22Rv1 (cell line): ENCODE results near the gene PITPNB.

Experiments
- H3K27ac ChIP-seq: fragments of 450-650 bp; 2 replicates; pipeline ENCODE4 v1.5.1; 2017
- CTCF ChIP-seq: fragments of 450-650 bp; IDR thresholded peaks from 2 replicates; pipeline ENCODE4 v1.5.1; 2017; ENCODE audit warnings: mild to moderate bottlenecking
- ZFX ChIP-seq: fragments of 450-650 bp; IDR thresholded peaks from 2 replicates; pipeline ENCODE4 v1.6.1; 2017; ENCODE audit warnings: antibody characterized with exemption, borderline replicate concordance

The PITPNB gene

DNA sequence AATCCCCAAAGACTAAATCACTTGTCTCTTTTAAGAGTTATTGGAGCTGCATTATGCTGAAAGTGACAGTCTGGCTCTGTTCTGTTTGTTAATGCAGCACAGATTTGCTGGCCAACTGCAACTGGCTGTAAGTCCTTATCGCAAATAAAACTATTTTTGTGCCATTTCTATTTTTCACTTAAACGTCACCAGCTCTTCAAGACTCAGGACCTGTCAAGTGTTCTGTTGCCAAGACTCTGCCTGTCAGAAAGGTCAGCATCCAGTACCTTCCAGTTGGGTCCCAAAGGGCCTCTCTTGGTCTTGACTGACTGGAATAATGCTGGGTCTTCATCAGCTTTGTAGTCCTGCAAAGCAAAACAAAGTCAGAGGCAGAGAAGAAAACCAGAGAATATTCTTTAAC lies 45.6 kb downstream of the PITPNB start:
- no peak overlapping the region for H3K27ac ChIP-seq
- TF ChIP-seq ZFX (no peak), CTCF (no peak)

GRCh38 chr22:27872488-27872887 lies 46.6 kb downstream of the PITPNB start:
- no peak for TF ChIP-seq ZFX
- TF ChIP-seq CTCF = no peak
- no peak overlapping the region for H3K27ac ChIP-seq

GRCh38 chr22:27871306-27872014 lies 47.6 kb downstream of the PITPNB start:
- TF ChIP-seq ZFX = no peak
- H3K27ac ChIP-seq = no peak overlapping the region

DNA sequence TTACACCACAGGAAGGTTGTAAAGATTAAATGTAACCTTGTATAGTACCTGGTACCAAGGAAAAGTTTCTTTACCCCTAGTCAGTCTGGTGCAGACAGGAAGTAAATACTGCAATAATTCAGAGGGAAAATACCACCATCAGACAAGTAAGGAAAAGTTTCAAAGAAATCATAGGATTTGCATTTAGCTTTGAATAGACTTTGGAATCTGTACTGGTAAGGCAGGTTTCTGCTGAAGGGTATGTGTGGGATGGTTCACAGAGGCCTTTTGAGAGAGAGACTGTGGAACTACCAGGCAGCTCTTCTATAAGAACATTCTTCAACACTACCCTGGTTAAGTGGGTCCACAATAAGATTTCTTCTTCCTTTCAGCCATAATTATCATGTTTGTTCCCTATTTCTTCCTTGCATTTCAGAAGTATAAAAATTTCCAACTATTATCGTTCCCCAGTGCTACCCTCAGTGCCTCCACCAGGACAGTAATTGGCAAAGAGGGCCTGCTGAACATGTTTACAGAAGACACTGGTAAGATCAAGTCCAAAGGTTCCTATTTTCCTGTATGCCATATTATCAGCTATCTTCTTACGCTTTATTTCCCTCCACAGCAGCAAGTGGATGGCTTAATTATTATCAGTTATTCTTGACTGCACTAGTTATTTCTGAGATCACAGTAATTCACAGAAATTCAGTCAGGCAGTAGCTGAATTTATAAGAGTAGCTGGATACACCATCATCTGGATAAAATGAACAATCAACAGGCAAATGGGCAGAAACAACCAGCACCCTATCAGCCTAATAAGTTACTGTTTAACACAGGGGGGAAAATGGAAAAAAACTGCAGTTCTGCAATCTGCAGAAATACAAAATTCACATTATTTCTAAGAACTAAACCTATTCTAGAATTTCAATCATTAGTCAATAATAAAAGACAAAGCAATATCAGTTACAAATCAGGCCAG lies 48.5 kb downstream of the PITPNB start:
- peak overlapping the region; percentile 11; the same call in 1 of the 2 replicates for H3K27ac ChIP-seq
- no peak for TF ChIP-seq CTCF
- no peak for TF ChIP-seq ZFX

DNA sequence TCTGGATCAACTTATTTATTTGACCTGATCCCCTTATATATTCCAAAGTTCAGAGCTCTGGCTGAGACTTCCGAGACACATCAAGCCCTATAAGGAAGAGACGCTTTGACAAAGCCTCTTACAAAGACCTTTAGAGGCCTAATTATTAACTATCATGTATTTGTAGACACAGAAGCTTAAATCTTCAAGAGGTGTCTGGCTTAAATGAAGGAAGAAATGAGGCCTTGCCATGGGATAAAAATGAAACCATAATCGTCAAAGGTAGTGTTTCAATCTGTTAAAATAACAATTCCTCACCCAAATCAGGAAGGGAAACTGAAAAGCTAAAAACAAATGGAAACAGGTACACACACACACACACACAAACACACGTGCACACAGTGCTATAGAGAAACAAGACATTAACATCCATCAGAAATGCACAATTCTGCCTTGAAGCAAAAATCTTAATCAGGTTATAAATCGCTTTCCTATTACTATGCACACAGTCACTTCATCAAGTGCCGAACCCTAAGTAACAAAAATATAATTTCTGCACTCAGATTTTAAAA lies 50.2 kb downstream of the PITPNB start:
- no peak overlapping the region for H3K27ac ChIP-seq
- no peak for TF ChIP-seq ZFX
- TF ChIP-seq CTCF = no peak

GRCh38 chr22:27867953-27868731 lies 50.9 kb downstream of the PITPNB start:
- no peak for TF ChIP-seq ZFX
- TF ChIP-seq CTCF = no peak

More at GRCh38 chr22:27867953-27868731, 50.9 kb downstream of the PITPNB start:
- no peak overlapping the region for H3K27ac ChIP-seq
